Activated CD4-positive, alpha-beta T cell treated with anti-CD3 and anti-CD28 coated beads, Interleukin-2, Interleukin-4, amounts not matched to agents 100 ng/mL and 50 ng/mL, durations not matched to agents 16 hours and 8 hours (primary cell): ENCODE measurements around the gene LRWD1.
"Not testable (repeated sequence)": the region's sequence is repeated elsewhere in the genome, so short reads cannot be mapped to it uniquely, and the experiment has no call there.

Experiments used
- DNase-seq: peaks from one replicate; pipeline ENCODE4 v3.0.0-alpha.2; 2020; ENCODE audit warnings: low spot score

Gene LRWD1

GRCh38 chr7:102444961-102445673, 19.7 kb upstream of the LRWD1 start:
- no peak for DNase-seq

GRCh38 chr7:102445674-102446071, 19.1 kb upstream of the LRWD1 start:
- DNase-seq = no peak

GRCh38 chr7:102446387-102447156, 18.2 kb upstream of the LRWD1 start:
- no peak for DNase-seq

- DNase-seq = no peak
Measured at GRCh38 chr7:102447311-102447710, 17.5 kb upstream of the LRWD1 start.

- no peak for DNase-seq
Measured at GRCh38 chr7:102449136-102449535, 15.6 kb upstream of the LRWD1 start.

- DNase-seq = no peak
Measured at GRCh38 chr7:102450242-102450641, 14.5 kb upstream of the LRWD1 start.

- DNase-seq = no peak
Measured at GRCh38 chr7:102451371-102452054, 13.3 kb upstream of the LRWD1 start.

- no peak for DNase-seq
Measured at GRCh38 chr7:102452451-102452850, 12.3 kb upstream of the LRWD1 start.

- DNase-seq = no peak
Measured at GRCh38 chr7:102453319-102453718, 11.5 kb upstream of the LRWD1 start.

GRCh38 chr7:102454468-102454867, 10.3 kb upstream of the LRWD1 start:
- no peak for DNase-seq

GRCh38 chr7:102454932-102455331, 9.9 kb upstream of the LRWD1 start:
- DNase-seq = not testable (repeated sequence)

GRCh38 chr7:102455596-102455995, 9.2 kb upstream of the LRWD1 start:
- DNase-seq = no peak

GRCh38 chr7:102456327-102456726, 8.5 kb upstream of the LRWD1 start:
- no peak for DNase-seq

- no peak for DNase-seq
Measured at GRCh38 chr7:102457352-102457924, 7.3 kb upstream of the LRWD1 start.

- DNase-seq = no peak
Measured at GRCh38 chr7:102459221-102459844, 5.5 kb upstream of the LRWD1 start.

- no peak for DNase-seq
Measured at GRCh38 chr7:102460467-102460866, 4.3 kb upstream of the LRWD1 start.

GRCh38 chr7:102463841-102464576, 775 bp upstream of the LRWD1 start:
- DNase-seq = no peak

GRCh38 chr7:102466097-102466496, 1.3 kb downstream of the LRWD1 start:
- DNase-seq = no peak

- no peak for DNase-seq
Measured at GRCh38 chr7:102467581-102468477, 3.0 kb downstream of the LRWD1 start.
